MM.1S (cell line): ENCODE results near the gene PYCARD.
A peak's percentile ranks its signal among the peaks of the same experiment; 100 is the strongest.
"Not testable (repeated sequence)": the region's sequence is repeated elsewhere in the genome, so short reads cannot be mapped to it uniquely, and the experiment has no call there.

Experiments used
- DNase-seq: peaks from one replicate; pipeline ENCODE4 v3.0.0-alpha.2; 2015
- H2AFZ ChIP-seq: fragments of 300-600 bp; sonication (generic); 2 replicates; pipeline ENCODE4 v1.6.0; 2016; ENCODE audit warnings: antibody characterized with exemption, low read length
- H3F3A ChIP-seq: fragments of 300-600 bp; sonication (generic); 2 replicates; pipeline ENCODE4 v1.6.1; 2016; ENCODE audit warnings: mild to moderate bottlenecking, antibody characterized with exemption, low read length, moderate library complexity, mixed read lengths; ENCODE audit not compliant: insufficient read depth
- H3K27ac ChIP-seq: fragments of 300-600 bp; sonication (generic); 2 replicates; pipeline ENCODE4 v1.5.1; 2016; ENCODE audit warnings: mild to moderate bottlenecking, low read length
- H3K27me3 ChIP-seq: fragments of 300-600 bp; sonication (generic); replicated peaks from 2 replicates; pipeline ENCODE4 v1.6.0; 2016; ENCODE audit warnings: low read length; ENCODE audit not compliant: insufficient read depth
- H3K36me3 ChIP-seq: fragments of 300-600 bp; sonication (generic); replicated peaks from 2 replicates; pipeline ENCODE4 v1.6.1; 2016; ENCODE audit warnings: mild to moderate bottlenecking, low read length, mixed read lengths; ENCODE audit not compliant: insufficient read depth
- H3K4me1 ChIP-seq: fragments of 300-600 bp; sonication (generic); 2 replicates; pipeline ENCODE4 v1.6.1; 2016; ENCODE audit warnings: low read length, mixed read lengths
- H3K4me2 ChIP-seq: fragments of 300-600 bp; sonication (generic); 2 replicates; pipeline ENCODE4 v1.6.0; 2016; ENCODE audit warnings: low read depth, low read length
- H3K4me3 ChIP-seq: fragments of 300-600 bp; sonication (generic); 2 replicates; pipeline ENCODE4 v1.5.1; 2016; ENCODE audit warnings: low read length, mixed read lengths
- H3K79me2 ChIP-seq: fragments of 300-600 bp; sonication (generic); 2 replicates; pipeline ENCODE4 v1.6.1; 2016; ENCODE audit warnings: mixed run types, low read length, mixed read lengths
- H3K9ac ChIP-seq: fragments of 300-600 bp; sonication (generic); 2 replicates; pipeline ENCODE4 v1.6.1; 2016; ENCODE audit warnings: low read length, mixed read lengths
- H3K9me2 ChIP-seq: fragments of 300-600 bp; sonication (generic); replicated peaks from 2 replicates; pipeline ENCODE4 v1.6.1; 2016; ENCODE audit warnings: mild to moderate bottlenecking, low read length, mixed read lengths; ENCODE audit not compliant: insufficient read depth
- H3K9me3 ChIP-seq: fragments of 300-600 bp; sonication (generic); replicated peaks from 2 replicates; pipeline ENCODE4 v1.6.1; 2016; ENCODE audit warnings: mild to moderate bottlenecking, low read length, mixed read lengths; ENCODE audit not compliant: insufficient read depth
- H4K20me1 ChIP-seq: fragments of 300-600 bp; sonication (generic); 2 replicates; pipeline ENCODE4 v1.6.1; 2016; ENCODE audit warnings: mild to moderate bottlenecking, low read length, moderate library complexity, mixed read lengths; ENCODE audit not compliant: insufficient read depth
- EZH2 ChIP-seq: fragments of 300-600 bp; sonication (generic); optimal IDR thresholded peaks from 2 replicates; pipeline ENCODE3; 2017; ENCODE audit warnings: low read depth, mild to moderate bottlenecking, antibody characterized with exemption, low read length, mixed read lengths
- EZH2phosphoT487 ChIP-seq: fragments of 300-600 bp; sonication (generic); IDR thresholded peaks from 2 replicates; pipeline ENCODE4 v1.6.1; 2018; ENCODE audit warnings: antibody characterized with exemption, low read length
- TF ChIP-seq, protein P1 (sequence below): fragments of 300-600 bp; sonication (generic); IDR thresholded peaks from 2 replicates; pipeline ENCODE4 v1.5.1; 2016; ENCODE audit warnings: antibody characterized with exemption, low read length, mixed read lengths

The PYCARD gene

DNA sequence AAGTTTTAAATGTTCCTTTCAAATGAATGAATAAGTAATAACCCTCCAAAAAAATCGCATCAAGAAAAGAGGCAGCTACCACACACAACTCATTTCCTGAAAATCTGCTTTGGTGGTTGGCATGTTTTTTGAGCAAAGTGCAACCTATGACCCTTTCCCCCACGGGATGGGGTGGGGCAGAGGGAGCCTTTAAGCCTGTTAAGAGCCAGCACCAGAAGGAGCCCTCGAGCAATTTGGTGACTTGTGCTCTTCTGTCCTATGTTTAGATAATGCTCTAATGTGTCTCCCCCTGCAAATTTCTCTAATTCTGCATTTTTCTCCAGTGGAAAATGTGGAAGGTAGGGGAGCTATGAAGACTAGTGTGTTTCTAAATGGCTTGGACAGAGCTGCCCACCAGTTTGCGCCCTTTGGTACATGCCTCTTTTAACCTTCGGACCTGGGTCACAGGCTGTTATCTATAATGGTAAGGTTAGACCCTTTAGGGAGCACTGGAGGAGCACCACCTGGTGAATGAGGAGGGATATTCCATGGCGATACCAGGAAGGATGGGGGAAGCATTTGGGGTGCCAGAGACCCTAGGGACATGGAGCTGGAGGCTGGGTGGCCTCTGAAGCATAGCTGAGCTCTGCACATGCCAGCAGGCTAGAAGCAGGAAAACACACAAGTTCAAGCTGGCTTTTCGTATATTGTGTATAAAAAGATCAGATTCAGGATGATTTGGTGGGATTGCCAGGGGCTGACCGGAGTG is 1.6 kb downstream of the PYCARD start:
- DNase-seq: no peak
- H3K9ac ChIP-seq: 0 out of 2 replicates have a peak overlapping the region, but pooled peaks have one; percentile 54
- TF ChIP-seq EZH2phosphoT487 (no peak), EZH2 (no peak)
- TF ChIP-seq, protein P1, sequence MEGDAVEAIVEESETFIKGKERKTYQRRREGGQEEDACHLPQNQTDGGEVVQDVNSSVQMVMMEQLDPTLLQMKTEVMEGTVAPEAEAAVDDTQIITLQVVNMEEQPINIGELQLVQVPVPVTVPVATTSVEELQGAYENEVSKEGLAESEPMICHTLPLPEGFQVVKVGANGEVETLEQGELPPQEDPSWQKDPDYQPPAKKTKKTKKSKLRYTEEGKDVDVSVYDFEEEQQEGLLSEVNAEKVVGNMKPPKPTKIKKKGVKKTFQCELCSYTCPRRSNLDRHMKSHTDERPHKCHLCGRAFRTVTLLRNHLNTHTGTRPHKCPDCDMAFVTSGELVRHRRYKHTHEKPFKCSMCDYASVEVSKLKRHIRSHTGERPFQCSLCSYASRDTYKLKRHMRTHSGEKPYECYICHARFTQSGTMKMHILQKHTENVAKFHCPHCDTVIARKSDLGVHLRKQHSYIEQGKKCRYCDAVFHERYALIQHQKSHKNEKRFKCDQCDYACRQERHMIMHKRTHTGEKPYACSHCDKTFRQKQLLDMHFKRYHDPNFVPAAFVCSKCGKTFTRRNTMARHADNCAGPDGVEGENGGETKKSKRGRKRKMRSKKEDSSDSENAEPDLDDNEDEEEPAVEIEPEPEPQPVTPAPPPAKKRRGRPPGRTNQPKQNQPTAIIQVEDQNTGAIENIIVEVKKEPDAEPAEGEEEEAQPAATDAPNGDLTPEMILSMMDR: no peak
- peaks cover 10% of the 10 kb centered on the region; the same call in 1 of the 2 replicates for H3K4me1 ChIP-seq
- H3K4me2 ChIP-seq: peak overlapping the region; percentile 81
- no peaks in the 10 kb centered on the region for H3K27me3 ChIP-seq
- 0 out of 2 replicates have a peak overlapping the region, but pooled peaks have one; percentile 80 for H3K4me3 ChIP-seq
- no peaks in the 10 kb centered on the region for H3K79me2 ChIP-seq
- no peak overlapping the region for H3K27ac ChIP-seq
- no peaks in the 10 kb centered on the region for H3K9me2 ChIP-seq
- no peaks in the 10 kb centered on the region for H4K20me1 ChIP-seq
- no peaks in the 10 kb centered on the region for H3K36me3 ChIP-seq
- no peaks in the 10 kb centered on the region for H3K9me3 ChIP-seq
- peaks cover 15% of the 10 kb centered on the region; the same call in 1 of the 2 replicates for H3F3A ChIP-seq
- H2AFZ ChIP-seq: no peak overlapping the region

- H3K36me3 ChIP-seq, H3K9me3 ChIP-seq, H3K27ac ChIP-seq, H3K4me3 ChIP-seq, H3K27me3 ChIP-seq, H3K4me2 ChIP-seq, H3K9me2 ChIP-seq, H3K79me2 ChIP-seq, H4K20me1 ChIP-seq, H3K9ac ChIP-seq, H2AFZ ChIP-seq, DNase-seq: not testable (repeated sequence)
- Histone ChIP-seq H3F3A (peaks cover 15% of the 10 kb centered on the region; the same call in 1 of the 2 replicates), H3K4me1 (peaks cover 10% of the 10 kb centered on the region; the same call in 1 of the 2 replicates)
These were observed 2.4 kb downstream of the PYCARD start for GRCh38 chr16:31200111-31200510.

- Histone ChIP-seq H3K4me3 (no peak overlapping the region), H3F3A (peaks cover 15% of the 10 kb centered on the region; the same call in 1 of the 2 replicates), H3K9me3 (no peaks in the 10 kb centered on the region), H2AFZ (no peak overlapping the region), H3K36me3 (no peaks in the 10 kb centered on the region), H3K79me2 (no peaks in the 10 kb centered on the region), H3K27me3 (no peaks in the 10 kb centered on the region), H3K9ac (no peak overlapping the region), H3K27ac (no peak overlapping the region), H3K4me1 (peaks cover 10% of the 10 kb centered on the region; the same call in 1 of the 2 replicates), H3K4me2 (no peak overlapping the region), H3K9me2 (no peaks in the 10 kb centered on the region), H4K20me1 (no peaks in the 10 kb centered on the region)
- DNase-seq: no peak
- TF ChIP-seq EZH2 (no peak), EZH2phosphoT487 (no peak)
- TF ChIP-seq, protein P1: no peak
These were observed 3.0 kb downstream of the PYCARD start for GRCh38 chr16:31199430-31200041.
